Lower leg skin (tissue), 4 donors: ENCODE results near the gene SH3RF2. TPM values are rescaled to one million over a fixed set of nuclear protein-coding genes. Genes with fewer than 3 reads are reported as not detected.

Experiments
- DNase-seq, 2 donors: peaks; one replicate each; pipeline ENCODE4 v3.0.0-alpha.2; 2019; ENCODE audit warnings: low spot score in 2 of 2
- H3K4me3 ChIP-seq: fragments of 200-600 bp; sonication (generic); 2 replicates; pipeline ENCODE4 v1.5.1; 2017; ENCODE audit warnings: mild to moderate bottlenecking, low read depth; ENCODE audit not compliant: poor library complexity, severe bottlenecking
- CTCF ChIP-seq, 3 donors: fragments of 450-650 bp; IDR thresholded peaks; one replicate each; pipeline ENCODE4 v1.5.1; 2016; ENCODE audit warnings: antibody characterized with exemption in 3 of 3, mild to moderate bottlenecking in 3 of 3, moderate library complexity in 2 of 3
- POLR2A ChIP-seq, 2 donors: fragments of 450-650 bp; IDR thresholded peaks; one replicate each; pipeline ENCODE4 v1.6.1; 2016 to 2017; ENCODE audit warnings: antibody characterized with exemption in 2 of 2, mild to moderate bottlenecking in 1 of 2, moderate library complexity in 1 of 2
- WGBS, 2 donors: methylation state at CpG; one replicate each; pipeline ENCODE4 v1.1.5; 2018; 5-methylcytosine and 5-hydroxymethylcytosine counted together
- intact Hi-C: fragments of 100-400 bp; cut with DNase I; formaldehyde crosslinking; loops from one replicate; pipeline ENCODE4 v1.15.0; 2023; ENCODE audit warnings: low total_unique reads
- total RNA-seq, 4 donors: library from RNA; depleted of rRNA; stranded (reverse); fragments of >200 nt; gene quantifications; one replicate each; pipeline ENCODE4 v1.1.0, GENCODE V29; 2016

SH3RF2 gene
- total RNA-seq, 4 donors from 2014 or later, result 109 to 169 (median 121) TPM

GRCh38 chr5:145902421-145902820 is 34.0 kb upstream of the SH3RF2 start:
- TF ChIP-seq POLR2A (IDR thresholded peaks at IDR 0.05), result no peak
- TF ChIP-seq CTCF (IDR thresholded peaks at IDR 0.05), result no peak
- H3K4me3 ChIP-seq, result no peak overlapping the region
- intact Hi-C loops, result loop anchor here (10.0 kb wide), 1 partner anchor 152 kb away; no protein-coding TSS in a partner anchor
- DNase-seq, result no peak
- 90 to 93% methylated on average over 1 of the region's 1 CpG for WGBS, 2 donors

- no peak for DNase-seq
- TF ChIP-seq POLR2A (IDR thresholded peaks at IDR 0.05), result no peak
- TF ChIP-seq CTCF (IDR thresholded peaks at IDR 0.05), result no peak
- 80 to 86% methylated on average over 3 of the region's 3 CpGs for whole genome bisulfite sequencing, 2 donors
- H3K4me3 ChIP-seq, result no peak overlapping the region
- intact Hi-C loops, result loop anchor here (10.0 kb wide), 1 partner anchor 152 kb away; no protein-coding TSS in a partner anchor
Observed at GRCh38 chr5:145903113-145903512, 33.3 kb upstream of the SH3RF2 start.

GRCh38 chr5:145903867-145904266 is 32.5 kb upstream of the SH3RF2 start:
- no peak for TF ChIP-seq CTCF (IDR thresholded peaks at IDR 0.05)
- TF ChIP-seq POLR2A (IDR thresholded peaks at IDR 0.05), result no peak
- no peak overlapping the region for H3K4me3 ChIP-seq
- no peak for DNase-seq
- intact Hi-C loops, result loop anchor here (10.0 kb wide), 1 partner anchor 151 kb away; no protein-coding TSS in a partner anchor
- WGBS, 2 donors, result 63 to 73% methylated on average over 3 of the region's 3 CpGs

GRCh38 chr5:145904743-145905142 is 31.6 kb upstream of the SH3RF2 start:
- intact Hi-C loops, result loop anchor here (10.0 kb wide), 1 partner anchor 150 kb away; no protein-coding TSS in a partner anchor
- no peak for DNase-seq
- no peak for TF ChIP-seq CTCF (IDR thresholded peaks at IDR 0.05)
- TF ChIP-seq POLR2A (IDR thresholded peaks at IDR 0.05), result no peak
- H3K4me3 ChIP-seq, result no peak overlapping the region
- 90 to 92% methylated on average over 5 of the region's 5 CpGs for WGBS, 2 donors

GRCh38 chr5:145906401-145906800 is 30.0 kb upstream of the SH3RF2 start:
- H3K4me3 ChIP-seq, result no peak overlapping the region
- intact Hi-C loops, result loop anchor here (10.0 kb wide), 1 partner anchor 148 kb away; no protein-coding TSS in a partner anchor
- WGBS, 2 donors, result 46 to 52% methylated on average over 1 of the region's 1 CpG
- no peak for TF ChIP-seq POLR2A (IDR thresholded peaks at IDR 0.05)
- TF ChIP-seq CTCF (IDR thresholded peaks at IDR 0.05), result no peak
- no peak for DNase-seq
